Liver (tissue), 9 donors: ENCODE measurements around the gene LEMD2. TPM values are rescaled to one million over a fixed set of nuclear protein-coding genes. Genes with fewer than 3 reads are reported as not detected.

Source experiments
- DNase-seq: peaks from one replicate; pipeline ENCODE4 v3.0.0-alpha.2; 2017; ENCODE audit warnings: low spot score
- H3K27ac ChIP-seq, 2 donors: one replicate each; pipeline ENCODE4 v1.7.0; 2013; ENCODE audit warnings: inconsistent platforms in 2 of 2, low read length in 2 of 2, control low read depth in 1 of 2, low read depth in 1 of 2, mild to moderate bottlenecking in 1 of 2
- H3K27me3 ChIP-seq, 4 donors: one replicate each; pipeline versions ENCODE4 v1.6.1 to v1.7.0; 2013; ENCODE audit warnings: low read length in 3 of 4, inconsistent platforms in 1 of 4, mild to moderate bottlenecking in 1 of 4, moderate library complexity in 1 of 4; ENCODE audit not compliant: control insufficient read depth in 4 of 4, insufficient read depth in 4 of 4
- H3K36me3 ChIP-seq, 4 donors: one replicate each; pipeline versions ENCODE4 v1.6.1 to v1.7.0; 2013; ENCODE audit warnings: low read length in 3 of 4, mild to moderate bottlenecking in 3 of 4, low read depth in 1 of 4, moderate library complexity in 1 of 4; ENCODE audit not compliant: control insufficient read depth in 4 of 4, insufficient read depth in 3 of 4
- H3K4me1 ChIP-seq, 4 donors: one replicate each; pipeline versions ENCODE4 v1.6.1 to v1.7.0; 2013; ENCODE audit warnings: low read length in 3 of 4, mild to moderate bottlenecking in 3 of 4, moderate library complexity in 1 of 4; ENCODE audit not compliant: control insufficient read depth in 4 of 4, insufficient read depth in 4 of 4
- H3K4me3 ChIP-seq, 3 donors: one replicate each; pipeline versions ENCODE4 v1.6.1 to v1.7.0; 2013; ENCODE audit warnings: low read length in 3 of 3, control low read depth in 1 of 3, low read depth in 1 of 3, mild to moderate bottlenecking in 1 of 3
- H3K9ac ChIP-seq, 2 donors: one replicate each; pipeline ENCODE4 v1.7.0; 2013; ENCODE audit warnings: low read length in 2 of 2, mild to moderate bottlenecking in 2 of 2, moderate library complexity in 2 of 2, control low read depth in 1 of 2, low read depth in 1 of 2
- H3K9me3 ChIP-seq, 4 donors: one replicate each; pipeline versions ENCODE4 v1.6.1 to v1.7.0; 2013; ENCODE audit warnings: low read length in 3 of 4; ENCODE audit not compliant: control insufficient read depth in 4 of 4
- ATF3 ChIP-seq: IDR thresholded peaks from 2 replicates; pipeline ENCODE4 v1.6.1; 2016; ENCODE audit warnings: antibody characterized with exemption
- CTCF ChIP-seq: fragments of 150-350 bp; IDR thresholded peaks from 2 replicates; pipeline ENCODE4 v1.5.1; 2017; ENCODE audit warnings: improper control_type of control experiment, low read depth, low read length; ENCODE audit not compliant: missing input control
- EGR1 ChIP-seq, 2 donors: IDR thresholded peaks; 2 replicates each; pipeline ENCODE4 v1.6.1; 2016 to 2018; ENCODE audit warnings: antibody characterized with exemption in 2 of 2, low read depth in 2 of 2
- FOXA1 ChIP-seq: IDR thresholded peaks from 2 replicates; pipeline ENCODE4 v1.6.1; 2016; ENCODE audit warnings: antibody characterized with exemption
- FOXA2 ChIP-seq: IDR thresholded peaks from 2 replicates; pipeline ENCODE4 v1.6.1; 2016; ENCODE audit warnings: antibody characterized with exemption
- GABPA ChIP-seq, 2 donors: IDR thresholded peaks in 1 of 2; conservative IDR thresholded peaks in 1 of 2; 2 replicates each; pipeline ENCODE4 v1.6.1; 2016; ENCODE audit warnings: antibody characterized with exemption in 2 of 2, mild to moderate bottlenecking in 1 of 2, moderate library complexity in 1 of 2
- HNF4A ChIP-seq, 2 donors: conservative IDR thresholded peaks; 2 replicates each; pipeline ENCODE4 v1.6.1; 2016; ENCODE audit warnings: antibody characterized with exemption in 2 of 2, mild to moderate bottlenecking in 2 of 2
- HNF4G ChIP-seq: IDR thresholded peaks from 2 replicates; pipeline ENCODE4 v1.6.1; 2016; ENCODE audit warnings: antibody characterized with exemption
- JUND ChIP-seq, 2 donors: IDR thresholded peaks; 2 replicates each; pipeline ENCODE4 v1.6.1; 2016; ENCODE audit warnings: antibody characterized with exemption in 2 of 2
- NR2F2 ChIP-seq: IDR thresholded peaks from 2 replicates; pipeline ENCODE4 v1.6.1; 2016; ENCODE audit warnings: antibody characterized with exemption
- RAD21 ChIP-seq, 2 donors: IDR thresholded peaks; 2 replicates each; pipeline ENCODE4 v1.6.1; 2016; ENCODE audit warnings: antibody characterized with exemption in 2 of 2, mild to moderate bottlenecking in 2 of 2
- REST ChIP-seq: IDR thresholded peaks from 2 replicates; pipeline ENCODE4 v1.6.1; 2016; ENCODE audit warnings: antibody characterized with exemption, mild to moderate bottlenecking
- RXRA ChIP-seq, 2 donors: IDR thresholded peaks; 2 replicates each; pipeline ENCODE4 v1.6.1; 2017 to 2018; ENCODE audit warnings: antibody characterized with exemption in 2 of 2, mild to moderate bottlenecking in 1 of 2
- SP1 ChIP-seq: IDR thresholded peaks from 2 replicates; pipeline ENCODE4 v1.6.1; 2018; ENCODE audit warnings: antibody characterized with exemption, mild to moderate bottlenecking
- TAF1 ChIP-seq: conservative IDR thresholded peaks from 2 replicates; pipeline ENCODE4 v1.6.1; 2016; ENCODE audit warnings: antibody characterized with exemption, mild to moderate bottlenecking
- WGBS: extraction: QIAGEN DNeasy Blood & Tissue Kit; methylation state at CpG from one replicate; pipeline ENCODE4 v1.1.7; 2013; 5-methylcytosine and 5-hydroxymethylcytosine counted together
- polyA plus RNA-seq, 2 donors: library from polyadenylated mRNA; stranded (reverse) in 1 of 2; unstranded in 1 of 2; fragments of 200-250 nt in 1 of 2; fragments of >200 nt in 1 of 2; fragmentation: Nextera tagmentation in 1 of 2; extraction: Ambion mirVana in 1 of 2; gene quantifications; one replicate each; pipeline versions ENCODE4 v1.2.1 to v1.2.3, GENCODE V29; 2013 to 2015
- total RNA-seq, 2 donors: library from RNA; depleted of rRNA; stranded (reverse); fragments of >200 nt; gene quantifications; one replicate each; pipeline ENCODE4 v1.2.3, GENCODE V29; 2014
- TF ChIP-seq, protein P1 (sequence below): IDR thresholded peaks from 2 replicates; pipeline ENCODE4 v1.6.1; 2016; ENCODE audit warnings: antibody characterized with exemption
- TF ChIP-seq, protein P2 (sequence below): IDR thresholded peaks from 2 replicates; pipeline ENCODE4 v1.6.1; 2016; ENCODE audit warnings: antibody characterized with exemption
- donor health status: healthy.
- donor health status: healthy.
- donor health status: healthy.
- donor health status: healthy.
- donor health status: healthy.

The LEMD2 gene
- total and polyA plus RNA-seq, 4 donors: 6.5 to 23.1 (median 16.6) TPM

DNA sequence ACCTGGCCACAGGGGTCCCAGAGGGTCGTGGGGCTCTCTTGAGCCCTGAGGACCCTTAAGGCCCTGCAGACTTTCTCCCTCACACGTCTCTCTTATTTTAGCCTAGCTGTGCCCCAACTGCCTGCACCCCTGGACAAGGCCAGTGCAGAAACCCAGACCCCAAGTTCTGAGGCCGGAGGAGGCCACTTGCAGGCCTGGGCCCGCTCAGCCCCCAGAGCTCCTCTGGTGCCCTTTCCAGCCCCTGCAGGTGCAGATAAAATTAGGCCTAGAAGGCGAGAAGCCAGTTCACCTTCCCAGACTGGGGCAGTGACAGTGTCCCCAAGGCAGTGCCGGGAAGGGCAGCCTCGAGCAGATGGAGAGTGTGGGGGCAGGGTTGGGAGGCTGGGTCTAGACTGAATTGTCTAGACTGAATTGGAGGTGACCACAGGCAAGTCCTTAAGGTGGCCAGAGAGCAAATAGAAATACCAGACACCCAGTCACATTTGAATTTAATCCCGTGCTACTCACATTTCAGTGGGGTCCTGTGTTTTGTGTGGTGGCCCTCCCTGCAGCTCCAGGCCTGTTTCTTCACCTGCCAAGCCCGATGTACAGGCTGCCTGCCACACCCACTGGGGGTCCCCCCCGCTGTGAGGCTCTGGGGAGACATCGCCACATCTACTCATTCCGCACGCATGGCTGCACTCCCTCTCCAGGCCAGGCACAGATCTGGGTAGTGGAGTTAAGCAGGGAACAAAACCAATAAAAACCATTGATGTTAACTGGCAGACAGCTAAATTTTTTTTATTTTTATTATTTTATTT, 33.7 kb downstream of the LEMD2 start:
- TF ChIP-seq, protein P1, sequence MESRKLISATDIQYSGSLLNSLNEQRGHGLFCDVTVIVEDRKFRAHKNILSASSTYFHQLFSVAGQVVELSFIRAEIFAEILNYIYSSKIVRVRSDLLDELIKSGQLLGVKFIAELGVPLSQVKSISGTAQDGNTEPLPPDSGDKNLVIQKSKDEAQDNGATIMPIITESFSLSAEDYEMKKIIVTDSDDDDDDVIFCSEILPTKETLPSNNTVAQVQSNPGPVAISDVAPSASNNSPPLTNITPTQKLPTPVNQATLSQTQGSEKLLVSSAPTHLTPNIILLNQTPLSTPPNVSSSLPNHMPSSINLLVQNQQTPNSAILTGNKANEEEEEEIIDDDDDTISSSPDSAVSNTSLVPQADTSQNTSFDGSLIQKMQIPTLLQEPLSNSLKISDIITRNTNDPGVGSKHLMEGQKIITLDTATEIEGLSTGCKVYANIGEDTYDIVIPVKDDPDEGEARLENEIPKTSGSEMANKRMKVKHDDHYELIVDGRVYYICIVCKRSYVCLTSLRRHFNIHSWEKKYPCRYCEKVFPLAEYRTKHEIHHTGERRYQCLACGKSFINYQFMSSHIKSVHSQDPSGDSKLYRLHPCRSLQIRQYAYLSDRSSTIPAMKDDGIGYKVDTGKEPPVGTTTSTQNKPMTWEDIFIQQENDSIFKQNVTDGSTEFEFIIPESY: no peak
- no peak for TF ChIP-seq ATF3
- no peak for TF ChIP-seq HNF4G
- TF ChIP-seq, protein P2, sequence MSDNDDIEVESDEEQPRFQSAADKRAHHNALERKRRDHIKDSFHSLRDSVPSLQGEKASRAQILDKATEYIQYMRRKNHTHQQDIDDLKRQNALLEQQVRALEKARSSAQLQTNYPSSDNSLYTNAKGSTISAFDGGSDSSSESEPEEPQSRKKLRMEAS: no peak
- TF ChIP-seq GABPA (IDR thresholded peaks at IDR 0.05 in 1 of 2, conservative IDR thresholded peaks at IDR 0.05 in 1 of 2): no peak
- TF ChIP-seq REST: no peak
- no peak for TF ChIP-seq TAF1
- no peak for TF ChIP-seq EGR1 (IDR thresholded peaks at IDR 0.05; ENCODE audit: low read depth in 2 of 2)
- TF ChIP-seq RAD21 (IDR thresholded peaks at IDR 0.05): no peak
- no peak for TF ChIP-seq HNF4A (conservative IDR thresholded peaks at IDR 0.05)
- no peak for TF ChIP-seq FOXA2
- no peak for TF ChIP-seq SP1
- no peak for TF ChIP-seq NR2F2
- no peak for TF ChIP-seq RXRA (IDR thresholded peaks at IDR 0.05)
- TF ChIP-seq JUND (IDR thresholded peaks at IDR 0.05): no peak
- TF ChIP-seq CTCF: no peak
- TF ChIP-seq FOXA1: no peak
- Histone ChIP-seq H3K4me1 (peaks cover 0 to 28% (median 9%) of the 10 kb centered on the region in 4 donors), H3K27ac (no peak overlapping the region), H3K9ac (no peak overlapping the region), H3K4me3 (no peak overlapping the region), H3K27me3 (no peaks in the 10 kb centered on the region), H3K36me3 (no peaks in the 10 kb centered on the region), H3K9me3 (no peaks in the 10 kb centered on the region)
- 90% methylated on average over 13 of the region's 13 CpGs for WGBS
- no peak for DNase-seq
